GM18907 (cell line): ENCODE results near the gene COL23A1.
"Not testable (repeated sequence)": the region's sequence is repeated elsewhere in the genome, so short reads cannot be mapped to it uniquely, and the experiment has no call there.

Source experiments
- ATAC-seq: cut with Tn5 transposase; IDR thresholded peaks from one replicate; pipeline ENCODE4 v1.9.1; 2021; ENCODE audit warnings: mild to moderate bottlenecking, moderate library complexity; ENCODE audit not compliant: unreplicated experiment

Gene COL23A1

DNA sequence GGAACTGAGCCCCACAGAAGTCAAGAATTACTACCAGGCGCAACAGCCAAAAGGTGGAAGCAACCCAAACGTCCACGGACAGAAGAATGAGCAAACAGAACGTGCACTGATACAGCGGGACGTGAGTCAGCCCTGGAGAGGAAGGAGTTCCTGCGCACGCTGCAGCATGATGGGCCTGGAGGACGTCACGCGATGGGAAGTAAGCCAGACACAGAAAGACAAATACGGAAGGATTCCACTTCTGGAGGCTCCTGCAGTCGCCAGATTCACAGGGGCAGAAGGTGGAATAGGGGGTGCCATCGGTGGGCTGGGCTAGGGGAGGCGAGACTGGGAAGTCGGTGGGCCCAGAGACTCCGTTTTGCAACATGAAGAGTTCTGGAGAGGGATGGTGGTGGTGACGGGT is 277.3 kb downstream of the COL23A1 start:
- ATAC-seq: no peak

GRCh38 chr5:178310130-178310865 is 279.9 kb downstream of the COL23A1 start:
- ATAC-seq: no peak

GRCh38 chr5:178309271-178310013 is 280.8 kb downstream of the COL23A1 start:
- no peak for ATAC-seq

GRCh38 chr5:178308541-178309092 is 281.6 kb downstream of the COL23A1 start:
- ATAC-seq: no peak

DNA sequence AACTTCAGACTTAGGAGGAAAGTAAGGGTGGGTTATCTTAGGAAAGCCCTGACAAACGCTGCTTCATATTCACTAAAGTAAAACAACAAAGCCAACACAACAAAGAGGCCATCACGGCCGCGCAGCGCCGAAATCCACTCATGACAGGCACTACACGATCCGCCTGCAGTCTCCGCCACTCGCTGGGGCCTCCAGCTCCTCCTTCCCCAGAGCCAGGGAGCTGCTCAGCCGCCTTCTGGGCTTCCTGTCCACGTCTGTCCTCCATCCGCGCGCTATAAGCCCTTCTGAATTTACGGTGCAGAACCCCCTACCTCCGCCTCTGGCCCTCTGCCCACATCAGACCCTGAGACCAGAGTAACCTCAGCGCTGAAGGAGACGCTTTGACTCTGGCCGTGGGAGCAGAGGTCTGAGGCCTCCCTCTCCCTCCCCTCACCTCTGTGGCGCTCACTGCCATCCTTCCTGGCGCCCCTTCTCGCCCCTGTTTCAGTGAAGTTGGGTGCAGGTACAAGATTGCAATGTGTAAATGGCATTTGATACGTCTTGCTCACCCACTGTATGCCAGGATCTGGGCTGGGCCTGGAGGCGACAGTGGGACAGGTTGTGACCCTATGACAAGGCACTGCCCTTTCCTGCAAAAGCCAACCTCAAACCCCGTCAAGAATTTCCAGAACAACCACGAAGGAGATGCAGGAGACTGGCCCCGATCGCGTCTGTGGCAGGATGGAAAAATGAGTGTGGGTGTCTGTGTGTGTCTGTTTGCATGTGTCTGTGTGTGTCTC is 282.7 kb downstream of the COL23A1 start:
- no peak for ATAC-seq

DNA sequence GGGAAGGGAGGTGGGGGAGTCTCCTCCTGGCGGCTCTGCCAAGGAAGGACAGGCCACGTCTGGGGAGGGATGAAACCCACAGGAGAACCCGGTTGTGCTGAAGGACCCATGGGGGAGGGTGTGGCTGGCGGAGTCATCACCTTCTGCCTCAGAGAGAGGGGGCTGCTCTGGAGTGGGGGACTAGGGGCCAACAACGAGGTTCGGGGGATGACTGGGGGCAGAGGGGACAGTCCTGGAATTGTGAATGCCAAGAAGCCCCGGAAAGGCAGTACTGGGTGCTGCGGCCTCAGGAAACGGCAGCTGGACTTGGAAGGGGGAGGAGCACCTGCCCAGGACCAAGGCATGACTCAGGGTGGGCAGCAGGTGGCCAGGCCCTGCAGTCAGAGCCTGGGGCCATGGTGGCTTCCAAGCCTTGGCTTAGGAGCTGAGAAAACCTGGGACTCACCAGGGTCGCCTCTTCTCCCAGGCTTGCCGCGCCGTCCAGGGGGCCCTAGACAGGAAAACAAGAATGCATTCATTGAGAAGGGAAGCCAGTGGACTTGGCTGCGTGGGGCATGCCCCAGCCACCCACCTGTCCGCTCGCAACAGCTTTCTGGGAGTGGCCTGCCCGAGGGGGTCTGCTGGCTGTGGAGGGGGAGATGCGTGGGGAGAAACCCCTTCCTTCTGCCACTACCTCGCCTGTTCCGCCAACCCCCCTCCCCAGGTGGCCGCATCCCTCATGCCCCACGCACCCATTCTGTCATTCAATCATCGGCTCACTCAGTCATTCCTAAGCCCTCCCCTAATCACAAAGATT is 283.6 kb downstream of the COL23A1 start:
- no peak for ATAC-seq

DNA sequence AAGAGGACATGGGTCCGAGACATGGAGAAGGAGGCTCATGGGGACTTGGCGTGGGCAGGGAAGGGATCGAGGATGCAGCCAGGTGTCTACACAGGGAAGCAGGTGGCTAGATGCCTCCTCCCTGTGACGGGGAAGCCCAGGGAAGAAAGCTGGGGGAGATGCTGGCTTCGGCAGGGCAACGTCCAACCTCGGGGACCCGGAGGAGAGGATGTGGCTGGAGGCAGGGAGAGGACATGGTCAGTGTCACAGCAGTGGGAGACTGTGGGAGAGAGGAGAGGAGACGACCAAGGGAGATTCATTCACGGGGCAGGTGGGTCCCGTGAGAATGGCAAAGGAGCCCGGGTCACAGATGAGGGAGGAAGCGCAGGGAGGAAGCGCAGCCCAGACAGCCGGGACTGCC is 284.4 kb downstream of the COL23A1 start:
- no peak for ATAC-seq

DNA sequence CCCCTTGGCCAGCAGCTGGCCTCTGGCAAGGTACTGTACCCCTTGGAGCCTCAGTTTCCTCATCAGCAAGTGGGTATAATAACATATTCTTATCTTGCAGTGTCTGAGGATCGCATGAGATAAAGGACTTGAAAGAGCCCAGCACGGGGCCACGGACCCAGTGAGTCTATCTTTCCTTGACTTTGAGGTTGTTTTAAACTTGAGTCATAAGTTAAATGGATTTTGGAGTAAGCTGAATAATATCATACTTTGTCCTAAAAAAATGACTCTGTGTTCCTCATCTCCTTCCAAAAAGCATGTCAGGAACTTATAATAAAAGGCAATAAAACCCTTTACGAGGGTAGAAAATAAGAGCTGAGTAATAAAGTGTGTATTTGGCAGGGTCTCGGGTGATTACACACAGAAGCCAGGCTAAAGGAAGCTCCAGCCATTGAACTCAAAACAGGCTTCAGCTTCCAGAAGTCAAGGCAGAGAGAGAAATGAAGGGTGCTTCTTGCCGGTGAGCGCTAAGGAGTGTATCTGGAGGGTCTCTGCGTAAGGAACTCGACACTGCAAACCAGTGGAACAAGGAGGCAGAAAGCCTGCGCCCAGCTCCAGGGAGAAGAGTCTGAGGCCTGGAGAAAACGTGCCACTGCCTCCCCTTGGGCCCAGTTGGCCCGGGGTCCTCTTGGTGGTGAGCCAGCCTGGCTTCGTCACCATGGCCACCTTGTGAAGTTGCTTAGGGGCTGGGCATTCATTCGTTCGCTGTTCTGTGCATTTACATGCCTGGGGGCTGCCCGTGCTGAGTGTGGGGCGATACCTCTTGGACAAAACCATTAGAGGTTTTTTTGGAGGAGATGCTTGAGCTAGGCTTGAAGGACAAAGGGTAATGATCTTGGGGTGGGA is 285.2 kb downstream of the COL23A1 start:
- ATAC-seq: no peak

- ATAC-seq: no peak
These were observed 286.2 kb downstream of the COL23A1 start for GRCh38 chr5:178304016-178304415.

- ATAC-seq: not testable (repeated sequence)
These were observed 287.9 kb downstream of the COL23A1 start for GRCh38 chr5:178302321-178302720.

GRCh38 chr5:178301641-178302040 is 288.6 kb downstream of the COL23A1 start:
- no peak for ATAC-seq

DNA sequence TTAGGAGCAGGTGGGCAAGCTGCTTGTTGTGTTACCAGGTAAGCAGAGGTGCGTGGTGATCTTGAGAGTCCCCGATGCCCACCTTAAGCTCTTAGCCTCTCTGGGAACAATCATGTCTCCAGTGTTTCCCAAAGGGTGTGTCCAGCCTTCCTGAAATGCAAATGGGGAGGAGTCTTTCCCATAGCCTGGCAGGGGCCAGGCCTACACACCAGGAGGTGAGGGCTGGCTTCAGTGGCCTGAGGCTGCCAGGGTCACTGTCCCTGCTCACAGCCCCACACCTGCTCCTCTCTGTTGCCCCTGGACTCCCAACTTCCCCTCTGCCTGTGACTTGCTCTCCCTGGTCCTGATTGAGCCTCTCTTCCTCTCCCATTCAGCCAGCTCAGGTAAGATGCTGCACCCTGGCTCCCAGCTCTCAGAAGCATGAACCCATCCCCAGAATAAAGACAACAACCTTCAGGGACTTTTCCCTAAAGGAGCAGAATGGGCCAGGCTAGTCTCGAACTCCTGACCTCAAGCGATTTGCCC is 291.8 kb downstream of the COL23A1 start:
- ATAC-seq: no peak

GRCh38 chr5:178297751-178298150 is 292.4 kb downstream of the COL23A1 start:
- ATAC-seq: no peak

DNA sequence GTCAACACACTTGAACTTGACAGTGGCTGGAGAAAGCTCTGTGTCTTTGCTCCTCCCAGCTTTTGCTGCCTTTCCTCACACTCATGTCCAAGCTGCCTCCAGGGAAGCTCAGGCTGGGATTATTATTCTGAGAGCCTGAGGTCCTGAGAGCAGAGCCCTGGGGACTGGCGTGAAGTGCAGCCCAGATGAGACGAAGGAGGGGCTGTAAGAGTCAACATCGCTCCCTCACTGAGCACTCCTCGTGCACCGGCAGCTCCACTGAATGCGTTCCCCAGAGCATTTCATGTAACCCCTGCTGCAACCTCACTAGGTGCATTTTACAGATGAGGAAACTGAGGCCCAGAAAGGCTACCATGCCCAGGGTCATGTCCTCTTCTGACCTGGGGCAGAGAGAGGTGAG is 294.1 kb downstream of the COL23A1 start:
- no peak for ATAC-seq

- ATAC-seq: no peak
These were observed 294.6 kb downstream of the COL23A1 start for GRCh38 chr5:178295589-178295988.

DNA sequence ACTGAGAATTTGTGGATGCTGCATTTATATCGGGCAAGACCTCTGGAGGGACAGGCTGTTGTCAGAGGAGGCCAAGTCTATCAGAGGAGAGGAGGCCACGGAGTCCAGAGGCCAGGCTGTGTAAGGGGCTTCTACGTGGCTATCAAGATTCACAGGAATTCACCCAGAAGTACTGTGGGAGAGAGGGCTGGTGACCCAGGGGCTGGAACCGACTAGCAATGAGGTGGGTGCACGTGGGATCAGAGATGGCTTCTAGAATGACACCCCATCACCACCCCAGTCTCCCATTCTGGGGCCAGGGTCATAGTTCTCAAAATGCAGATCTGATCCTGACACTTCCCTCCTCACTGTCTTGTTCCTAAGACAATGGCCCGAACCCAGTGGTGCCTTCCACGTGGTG is 296.4 kb downstream of the COL23A1 start:
- no peak for ATAC-seq

GRCh38 chr5:178293400-178293799 is 296.8 kb downstream of the COL23A1 start:
- ATAC-seq: no peak

DNA sequence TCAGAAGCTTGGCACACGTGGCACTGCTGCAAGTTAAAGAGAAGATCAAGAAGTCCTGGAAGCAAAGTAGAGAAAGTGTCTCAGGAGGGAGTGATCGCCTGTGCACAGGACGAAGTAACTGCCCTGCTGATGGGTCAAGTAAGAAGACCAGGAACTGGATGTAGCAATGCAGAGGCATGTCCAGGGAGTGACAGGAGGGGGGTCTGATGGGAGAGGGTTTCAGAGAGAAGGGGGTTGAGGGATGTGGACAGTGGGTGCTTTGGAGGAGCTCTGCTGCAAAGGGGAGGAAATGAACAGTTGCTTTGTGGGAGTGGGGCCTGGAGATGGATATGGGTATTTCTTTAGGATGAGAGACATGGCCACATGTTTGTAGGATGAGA is 297.4 kb downstream of the COL23A1 start:
- ATAC-seq: no peak
